Keratinocyte (primary cell): Measurements from ENCODE around the gene FAM174A. TPM values are rescaled to one million over a fixed set of nuclear protein-coding genes. Genes with fewer than 3 reads are reported as not detected.

Source experiments
- DNase-seq: peaks from one replicate; pipeline ENCODE4 v3.0.0-alpha.2; 2011; ENCODE audit warnings: low read depth, missing footprints, low spot score
- FAIRE-seq: peaks from 2 replicates; lab custom pipeline; 2011; peaks lifted over from hg19 to GRCh38; lab: Jason Lieb, UNC
- H2AFZ ChIP-seq: 2 replicates; pipeline ENCODE4 v1.6.0; 2012; ENCODE audit warnings: low read length, control low read depth, inconsistent platforms; ENCODE audit not compliant: control insufficient read depth
- H3K27ac ChIP-seq: 2 replicates; pipeline ENCODE4 v1.5.1; 2011; ENCODE audit warnings: low read length; ENCODE audit not compliant: control insufficient read depth, insufficient read depth
- H3K27me3 ChIP-seq: 3 replicates; pipeline ENCODE4 v1.6.0; 2011; ENCODE audit warnings: low read length; ENCODE audit not compliant: control insufficient read depth, insufficient read depth; ENCODE audit errors: extremely low read depth
- H3K36me3 ChIP-seq, 2 experiments: 2 replicates in 1 of 2; 3 replicates in 1 of 2; pipeline ENCODE4 v1.5.1; 2011; ENCODE audit warnings: low read length in 2 of 2, mild to moderate bottlenecking in 1 of 2; ENCODE audit not compliant: control insufficient read depth in 2 of 2, insufficient read depth in 2 of 2; ENCODE audit errors: extremely low read depth in 1 of 2
- H3K4me1 ChIP-seq: 3 replicates; pipeline ENCODE4 v1.5.1; 2011; ENCODE audit warnings: low read length; ENCODE audit not compliant: control insufficient read depth, insufficient read depth; ENCODE audit errors: extremely low read depth
- H3K4me2 ChIP-seq: 3 replicates; pipeline ENCODE4 v1.6.0; 2011; ENCODE audit warnings: low read depth, low read length; ENCODE audit not compliant: control insufficient read depth, insufficient read depth; ENCODE audit errors: extremely low read depth
- H3K4me3 ChIP-seq, 3 experiments: fragments of 200-600 bp in 1 of 3; sonication (generic) in 1 of 3; 2 replicates in 2 of 3; 3 replicates in 1 of 3; pipeline ENCODE4 v1.5.1; 2011 to 2016; ENCODE audit warnings: low read length in 3 of 3, mild to moderate bottlenecking in 3 of 3, control low read depth in 2 of 3, inconsistent platforms in 1 of 3, low read depth in 1 of 3, mixed read lengths in 1 of 3, mixed run types in 1 of 3, moderate library complexity in 1 of 3; ENCODE audit not compliant: control insufficient read depth in 2 of 3, insufficient read depth in 2 of 3; ENCODE audit errors: extremely low read depth in 1 of 3
- H3K79me2 ChIP-seq: 2 replicates; pipeline ENCODE4 v1.6.0; 2012; ENCODE audit warnings: low read length; ENCODE audit not compliant: control insufficient read depth, insufficient read depth
- H3K9ac ChIP-seq: 3 replicates; pipeline ENCODE4 v1.6.0; 2011; ENCODE audit warnings: low read length; ENCODE audit not compliant: control insufficient read depth, insufficient read depth; ENCODE audit errors: extremely low read depth
- H3K9me1 ChIP-seq: 3 replicates; pipeline ENCODE4 v1.6.0; 2011; ENCODE audit warnings: low read length; ENCODE audit not compliant: control insufficient read depth, insufficient read depth; ENCODE audit errors: extremely low read depth
- H3K9me3 ChIP-seq: 2 replicates; pipeline ENCODE4 v1.5.1; 2012; ENCODE audit warnings: low read depth, low read length; ENCODE audit not compliant: control insufficient read depth
- H4K20me1 ChIP-seq: 3 replicates; pipeline ENCODE4 v1.6.0; 2011; ENCODE audit warnings: low read length; ENCODE audit not compliant: control insufficient read depth, insufficient read depth; ENCODE audit errors: extremely low read depth
- CTCF ChIP-seq, 3 experiments: IDR thresholded peaks in 1 of 3; conservative IDR thresholded peaks in 1 of 3; optimal IDR thresholded peaks in 1 of 3; 2 replicates in 2 of 3; 3 replicates in 1 of 3; pipeline versions ENCODE3 to v1.5.1; 2011; ENCODE audit warnings: low read length in 3 of 3, mild to moderate bottlenecking in 3 of 3, moderate library complexity in 2 of 3, control low read depth in 1 of 3, inconsistent platforms in 1 of 3; ENCODE audit not compliant: insufficient read depth in 2 of 3; ENCODE audit errors: extremely low read depth in 1 of 3
- EZH2 ChIP-seq: IDR thresholded peaks from one replicate; pipeline ENCODE4 v1.6.1; 2012; ENCODE audit warnings: inconsistent platforms, mild to moderate bottlenecking, low read length, moderate library complexity
- dilution Hi-C: fragments of 300-500 bp; cut with MboI; formaldehyde crosslinking; loops from one replicate; pipeline ENCODE4 v1.7.0; 2020; ENCODE audit warnings: low sequenced_read_pairs; ENCODE audit not compliant: extremely low pct_ligation_motif_present
- polyA plus RNA-seq, 5 experiments: library from polyadenylated mRNA; depleted of rRNA in 3 of 5; stranded (reverse) in 3 of 5; stranded (forward) in 1 of 5; unstranded in 1 of 5; fragments of >200 nt; gene quantifications; 1 replicate in 1 of 5; 2 replicates in 3 of 5; 3 replicates in 1 of 5; pipeline versions ENCODE4 v1.2.1 to v1.2.3, GENCODE V29; 2011 to 2012; ENCODE audit warnings: missing spikeins in 2 of 5, low read depth in 1 of 5, low replicate concordance in 1 of 5

Gene FAM174A
- polyA plus RNA-seq, 1 donor (not counting 4 experiments of a cell fraction or from before 2014, with no cell fraction given) = 17.3 TPM

GRCh38 chr5:100595812-100596173 is 60.6 kb downstream of the FAM174A start:
- H3K36me3 ChIP-seq = no peaks in the 10 kb centered on the region
- peak overlapping the region in 2 of 3 experiments; percentile 43 to 54 for H3K4me3 ChIP-seq
- no peaks in the 10 kb centered on the region for H3K9me3 ChIP-seq
- H3K4me1 ChIP-seq = peaks cover 14% of the 10 kb centered on the region
- no peaks in the 10 kb centered on the region for H3K9me1 ChIP-seq
- no peak for TF ChIP-seq CTCF (optimal IDR thresholded peaks at IDR 0.05 in 1 of 3, IDR thresholded peaks at IDR 0.05 in 1 of 3, conservative IDR thresholded peaks at IDR 0.05 in 1 of 3; ENCODE audit: extremely low read depth in 1 of 3, insufficient read depth in 2 of 3, low read length in 3 of 3)
- TF ChIP-seq EZH2 = no peak
- H4K20me1 ChIP-seq = no peaks in the 10 kb centered on the region
- H3K27me3 ChIP-seq = no peaks in the 10 kb centered on the region
- no peak for FAIRE-seq
- H2AFZ ChIP-seq = peak overlapping the region; percentile 94
- no peak overlapping the region for H3K9ac ChIP-seq
- no peaks in the 10 kb centered on the region for H3K79me2 ChIP-seq
- dilution Hi-C loops = no loop called here
- DNase-seq = no peak
- peak overlapping the region; percentile 85 for H3K4me2 ChIP-seq
- peak overlapping the region; percentile 3 for H3K27ac ChIP-seq

GRCh38 chr5:100598446-100598845 is 63.3 kb downstream of the FAM174A start:
- dilution Hi-C loops = no loop called here
- no peak overlapping the region for H3K4me2 ChIP-seq
- no peak for DNase-seq
- H3K36me3 ChIP-seq = no peaks in the 10 kb centered on the region
- no peak for FAIRE-seq
- H3K9me3 ChIP-seq = no peaks in the 10 kb centered on the region
- no peak overlapping the region for H3K4me3 ChIP-seq
- H3K27me3 ChIP-seq = no peaks in the 10 kb centered on the region
- H3K4me1 ChIP-seq = peaks cover 14% of the 10 kb centered on the region
- H3K9me1 ChIP-seq = no peaks in the 10 kb centered on the region
- H2AFZ ChIP-seq = no peak overlapping the region
- H3K9ac ChIP-seq = no peak overlapping the region
- no peak overlapping the region for H3K27ac ChIP-seq
- no peaks in the 10 kb centered on the region for H4K20me1 ChIP-seq
- no peaks in the 10 kb centered on the region for H3K79me2 ChIP-seq
- TF ChIP-seq EZH2 = no peak
- no peak for TF ChIP-seq CTCF (optimal IDR thresholded peaks at IDR 0.05 in 1 of 3, IDR thresholded peaks at IDR 0.05 in 1 of 3, conservative IDR thresholded peaks at IDR 0.05 in 1 of 3; ENCODE audit: extremely low read depth in 1 of 3, insufficient read depth in 2 of 3, low read length in 3 of 3)
